Stimulated activated CD4-positive, alpha-beta T cell treated with anti-CD3 and anti-CD28 coated beads, TNF-alpha, amount 100 ng/mL, for 48 hours (primary cell): ENCODE data around the gene HS6ST2.
A peak's percentile ranks its signal among the peaks of the same experiment; 100 is the strongest.

ENCODE experiments used
- DNase-seq, 3 donors: peaks; one replicate each; pipeline ENCODE4 v3.0.0-alpha.2; 2020; ENCODE audit warnings: low read depth in 3 of 3

HS6ST2 gene

GRCh38 chrX:132615391-132616131, 342.9 kb downstream of the HS6ST2 start:
- peak; percentile 7 to 52 (median 8) for DNase-seq

GRCh38 chrX:132614297-132614696, 344.1 kb downstream of the HS6ST2 start:
- no peak for DNase-seq

- DNase-seq: no peak
These were observed 344.6 kb downstream of the HS6ST2 start for GRCh38 chrX:132613801-132614200.

- peak in 2 of 3 donors; percentile 5 to 20 for DNase-seq
These were observed 345.4 kb downstream of the HS6ST2 start for GRCh38 chrX:132612821-132613564.

GRCh38 chrX:132610536-132610935, 347.9 kb downstream of the HS6ST2 start:
- DNase-seq: no peak

- no peak for DNase-seq
These were observed 349.0 kb downstream of the HS6ST2 start for GRCh38 chrX:132609362-132609848.

GRCh38 chrX:132603700-132604286, 354.6 kb downstream of the HS6ST2 start:
- DNase-seq: no peak

GRCh38 chrX:132602701-132603100, 355.7 kb downstream of the HS6ST2 start:
- no peak for DNase-seq

GRCh38 chrX:132594999-132595398, 363.4 kb downstream of the HS6ST2 start:
- no peak for DNase-seq

- no peak for DNase-seq
These were observed 364.3 kb downstream of the HS6ST2 start for GRCh38 chrX:132594129-132594528.

GRCh38 chrX:132592880-132593279, 365.5 kb downstream of the HS6ST2 start:
- no peak for DNase-seq

GRCh38 chrX:132591719-132592275, 366.6 kb downstream of the HS6ST2 start:
- DNase-seq: no peak

GRCh38 chrX:132590350-132591026, 367.9 kb downstream of the HS6ST2 start:
- DNase-seq: no peak

- no peak for DNase-seq
These were observed 373.5 kb downstream of the HS6ST2 start for GRCh38 chrX:132584936-132585335.

GRCh38 chrX:132576939-132577338, 381.5 kb downstream of the HS6ST2 start:
- no peak for DNase-seq
